ENCODE measurements around the gene EFNA2. TPM values are rescaled to one million over a fixed set of nuclear protein-coding genes. Genes with fewer than 3 reads are reported as not detected.

EFNA2 gene
- total RNA-seq, 1 experiment from 2014 or later, result not detected

GRCh38 chr19:1324806-1325567, 39.3 kb downstream of the EFNA2 start:
- TSS peak; percentile 78 for BruUV-seq (replicated peaks)
- intact Hi-C loops (cut with micrococcal nuclease), result no loop called here
- CTCF ChIA-PET, result no interaction called here

GRCh38 chr19:1325568-1326294, 40.1 kb downstream of the EFNA2 start:
- ATAC-seq (no peak), DNase-seq (no peak)
- ChIA-PET CTCF (no interaction called here), POLR2A (ENCODE audit: unreplicated experiment) (no interaction called here)
- intact Hi-C loops (cut with micrococcal nuclease), result no loop called here
- TF ChIP-seq CTCF (conservative IDR thresholded peaks at IDR 0.05; ENCODE audit: low read depth, low read length) (no peak), EZH2 (IDR thresholded peaks at IDR 0.05; ENCODE audit: low read length, unreplicated experiment) (no peak), EZH2phosphoT487 (IDR thresholded peaks at IDR 0.05; ENCODE audit: borderline replicate concordance, low read length) (no peak)
- Histone ChIP-seq H3K4me1 (ENCODE audit: insufficient read depth, low read length) (peaks cover 5% of the 10 kb centered on the region; the same call in 1 of the 2 replicates), H4K20me1 (ENCODE audit: low read length) (no peaks in the 10 kb centered on the region), H3K9ac (ENCODE audit: low read length) (no peak overlapping the region), H3K36me3 (ENCODE audit: low read depth, low read length) (no peaks in the 10 kb centered on the region), H2AFZ (ENCODE audit: low read length) (peak overlapping the region; percentile 87), H3K4me2 (ENCODE audit: low read length) (peak overlapping the region; percentile 81; the same call in 1 of the 2 replicates), H3F3A (ENCODE audit: low read length, unreplicated experiment) (no peaks in the 10 kb centered on the region), H3K9me3 (ENCODE audit: low read length) (no peaks in the 10 kb centered on the region), H3K79me2 (ENCODE audit: low read length) (no peaks in the 10 kb centered on the region), H3K9me2 (replicated peaks; ENCODE audit: low read length) (no peaks in the 10 kb centered on the region), H3K27me3 (ENCODE audit: low read length) (no peaks in the 10 kb centered on the region), H3K27ac (ENCODE audit: low read length) (no peak overlapping the region), H3K4me3 (ENCODE audit: low read length) (peak overlapping the region; percentile 55; the same call in 1 of the 2 replicates)
- no TSS peak for BruUV-seq (replicated peaks)

More at GRCh38 chr19:1324806-1325567, 39.3 kb downstream of the EFNA2 start:
- DNase-seq (peak; percentile 63), ATAC-seq (peak; percentile 74)
- Histone ChIP-seq H3K79me2 (ENCODE audit: low read length) (no peaks in the 10 kb centered on the region), H4K20me1 (ENCODE audit: low read length) (no peaks in the 10 kb centered on the region), H3K4me2 (ENCODE audit: low read length) (peak overlapping the region; percentile 81), H3K9me3 (ENCODE audit: low read length) (no peaks in the 10 kb centered on the region), H3F3A (ENCODE audit: low read length, unreplicated experiment) (no peaks in the 10 kb centered on the region), H3K27ac (ENCODE audit: low read length) (no peak overlapping the region), H3K9me2 (replicated peaks; ENCODE audit: low read length) (no peaks in the 10 kb centered on the region), H3K4me1 (ENCODE audit: insufficient read depth, low read length) (peaks cover 5% of the 10 kb centered on the region; the same call in 1 of the 2 replicates), H3K4me3 (ENCODE audit: low read length) (peak overlapping the region; percentile 55), H2AFZ (ENCODE audit: low read length) (peak overlapping the region; percentile 87), H3K36me3 (ENCODE audit: low read depth, low read length) (no peaks in the 10 kb centered on the region), H3K9ac (ENCODE audit: low read length) (peak overlapping the region; percentile 27; the same call in 1 of the 2 replicates), H3K27me3 (ENCODE audit: low read length) (no peaks in the 10 kb centered on the region)
- POLR2A ChIA-PET (ENCODE audit: unreplicated experiment), result no interaction called here
- TF ChIP-seq CTCF (conservative IDR thresholded peaks at IDR 0.05; ENCODE audit: low read depth, low read length) (no peak), EZH2 (IDR thresholded peaks at IDR 0.05; ENCODE audit: low read length, unreplicated experiment) (no peak), EZH2phosphoT487 (IDR thresholded peaks at IDR 0.05; ENCODE audit: borderline replicate concordance, low read length) (no peak)

Measured in PC-3 (cell line).